GM12801 (cell line): ENCODE measurements around the gene HSD17B3.

Source experiments
- CTCF ChIP-seq: IDR thresholded peaks from one replicate; pipeline ENCODE4 v1.5.1; 2011; ENCODE audit warnings: control low read depth; ENCODE audit not compliant: insufficient read length; ENCODE audit errors: extremely low read depth

HSD17B3 gene

GRCh38 chr9:96199006-96199405 is 103.0 kb downstream of the HSD17B3 start:
- TF ChIP-seq CTCF: no peak

DNA sequence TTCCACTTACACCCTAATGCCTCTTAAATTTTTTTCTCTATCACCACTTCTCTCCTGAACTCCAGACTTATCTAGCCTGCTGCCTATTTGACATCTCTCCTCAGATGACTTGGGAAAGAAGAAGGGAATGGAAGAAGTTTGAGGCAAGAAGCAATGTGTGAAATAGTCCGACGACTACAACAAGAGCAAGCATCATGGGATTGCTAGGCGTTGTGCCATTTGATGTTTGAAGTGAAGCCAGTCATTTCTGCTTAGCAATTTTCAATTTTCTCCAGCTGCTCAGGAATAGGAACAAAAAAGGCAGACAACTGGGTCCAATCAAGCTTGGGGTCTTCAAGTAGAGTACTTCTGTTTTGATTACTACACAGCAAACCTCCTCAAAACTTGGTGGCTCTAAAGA is 106.4 kb downstream of the HSD17B3 start:
- no peak for TF ChIP-seq CTCF

- TF ChIP-seq CTCF: no peak
Measured at GRCh38 chr9:96193236-96193755, 108.7 kb downstream of the HSD17B3 start.

GRCh38 chr9:96192710-96193109 is 109.3 kb downstream of the HSD17B3 start:
- no peak for TF ChIP-seq CTCF

GRCh38 chr9:96189995-96190394 is 112.0 kb downstream of the HSD17B3 start:
- no peak for TF ChIP-seq CTCF

DNA sequence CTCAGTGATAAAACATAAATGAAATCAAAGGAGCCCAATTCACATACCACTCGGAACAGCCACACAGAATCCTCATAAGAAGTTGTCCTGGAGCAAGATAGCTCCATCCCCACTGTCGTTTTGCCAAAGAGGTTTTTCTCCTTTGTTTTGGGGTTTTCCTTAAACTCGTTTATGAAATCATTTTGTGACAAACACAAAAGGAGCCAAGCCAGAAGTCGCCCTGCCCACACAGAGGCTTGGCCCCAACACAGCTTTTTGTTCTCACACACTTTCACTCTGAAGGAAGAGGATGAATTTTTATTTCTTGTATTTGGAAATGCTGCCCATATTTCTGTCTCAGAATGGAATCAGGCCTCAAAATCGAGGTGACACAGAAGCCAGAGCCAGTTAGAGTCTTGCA is 113.4 kb downstream of the HSD17B3 start:
- no peak for TF ChIP-seq CTCF

DNA sequence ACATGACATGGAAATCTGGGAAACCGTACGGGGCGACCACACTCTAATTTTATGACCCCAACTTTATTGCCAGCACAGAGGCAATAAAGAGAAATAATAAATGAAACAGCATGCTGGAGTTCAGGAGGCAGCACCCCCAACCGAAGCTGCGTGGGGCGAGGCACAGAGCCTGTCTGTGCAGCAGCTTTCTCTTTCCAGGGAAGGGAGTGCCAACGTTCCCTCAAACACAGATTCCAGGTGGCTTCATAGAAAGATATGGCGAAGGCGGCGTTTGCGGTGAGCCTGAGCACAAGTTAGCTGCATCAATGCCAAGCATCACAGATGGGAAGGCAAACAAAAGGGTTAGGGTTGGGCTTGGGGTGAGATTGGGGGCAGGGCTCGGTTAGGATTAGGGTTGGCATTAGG is 114.8 kb downstream of the HSD17B3 start:
- no peak for TF ChIP-seq CTCF

- no peak for TF ChIP-seq CTCF
Measured at GRCh38 chr9:96186591-96187011, 115.4 kb downstream of the HSD17B3 start.
